ENCODE results near the gene LMX1A.

The LMX1A gene

DNA sequence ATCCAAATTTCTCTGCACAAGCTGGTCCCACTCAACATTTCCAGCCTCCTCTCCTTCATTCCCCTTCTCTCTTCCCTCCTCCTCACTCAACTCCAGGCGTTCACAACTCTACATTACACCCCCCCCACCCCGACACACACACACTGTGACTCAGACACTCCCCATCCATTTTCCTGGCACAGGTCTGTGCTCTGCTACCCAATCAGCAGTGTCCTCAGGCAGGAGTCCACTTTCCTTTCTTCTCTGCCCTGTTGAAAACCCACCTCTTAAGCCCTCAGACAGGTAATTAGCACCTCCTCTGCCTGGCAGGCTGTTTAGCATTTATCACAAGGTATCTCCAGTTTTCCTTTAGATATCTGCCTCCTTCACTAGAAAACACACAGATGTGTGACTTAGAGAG, 8.8 kb upstream of the LMX1A start:
- no peak for DNase-seq

DNA sequence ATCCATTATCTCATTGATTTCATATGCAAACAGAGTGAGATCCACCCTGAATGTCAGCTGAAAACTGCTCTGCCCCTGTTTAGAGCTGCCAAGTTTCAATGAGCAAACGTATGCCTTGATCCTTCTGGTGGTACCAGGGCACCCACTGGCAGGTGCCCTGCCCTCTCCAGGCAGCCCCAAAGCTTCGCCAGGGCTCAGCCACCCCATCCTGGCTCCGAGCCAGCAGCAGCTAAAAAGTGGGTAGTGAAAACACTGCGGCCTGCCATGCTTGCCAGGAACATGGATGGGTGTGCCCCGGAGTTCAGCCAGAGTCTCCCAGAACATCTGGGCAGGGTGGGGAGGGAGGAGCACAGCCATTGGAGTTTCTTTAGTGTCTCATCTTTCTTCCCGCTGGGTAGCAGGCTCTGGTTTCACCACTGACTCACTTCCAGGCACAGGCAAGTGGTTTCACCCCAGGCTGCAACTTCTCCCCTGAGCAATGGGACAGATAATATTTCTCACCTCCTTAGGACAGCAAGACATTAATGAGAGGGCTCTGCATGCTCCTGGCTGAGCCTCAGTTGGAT, 8.1 kb upstream of the LMX1A start:
- DNase-seq = no peak

DNA sequence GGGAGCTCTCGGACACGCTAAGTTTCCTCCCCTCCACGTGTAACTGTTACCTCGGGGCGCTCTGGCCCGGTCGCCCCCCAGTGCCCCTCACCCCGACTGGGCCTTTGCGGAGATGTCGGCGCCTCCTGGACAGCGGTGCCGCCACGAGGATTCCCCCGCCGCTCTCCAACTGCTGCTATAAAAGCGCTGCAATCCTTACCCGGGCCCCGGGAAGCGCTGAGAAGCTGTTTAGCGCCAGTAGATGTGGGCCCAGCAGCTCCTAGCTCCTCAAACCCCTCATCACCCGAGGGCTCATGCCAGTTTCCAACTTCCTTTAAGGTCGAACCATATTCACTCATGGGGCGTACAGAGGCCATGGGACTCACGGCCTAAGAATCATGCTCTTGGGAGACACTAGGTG, 361 bp upstream of the LMX1A start:
- no peak for DNase-seq

DNA sequence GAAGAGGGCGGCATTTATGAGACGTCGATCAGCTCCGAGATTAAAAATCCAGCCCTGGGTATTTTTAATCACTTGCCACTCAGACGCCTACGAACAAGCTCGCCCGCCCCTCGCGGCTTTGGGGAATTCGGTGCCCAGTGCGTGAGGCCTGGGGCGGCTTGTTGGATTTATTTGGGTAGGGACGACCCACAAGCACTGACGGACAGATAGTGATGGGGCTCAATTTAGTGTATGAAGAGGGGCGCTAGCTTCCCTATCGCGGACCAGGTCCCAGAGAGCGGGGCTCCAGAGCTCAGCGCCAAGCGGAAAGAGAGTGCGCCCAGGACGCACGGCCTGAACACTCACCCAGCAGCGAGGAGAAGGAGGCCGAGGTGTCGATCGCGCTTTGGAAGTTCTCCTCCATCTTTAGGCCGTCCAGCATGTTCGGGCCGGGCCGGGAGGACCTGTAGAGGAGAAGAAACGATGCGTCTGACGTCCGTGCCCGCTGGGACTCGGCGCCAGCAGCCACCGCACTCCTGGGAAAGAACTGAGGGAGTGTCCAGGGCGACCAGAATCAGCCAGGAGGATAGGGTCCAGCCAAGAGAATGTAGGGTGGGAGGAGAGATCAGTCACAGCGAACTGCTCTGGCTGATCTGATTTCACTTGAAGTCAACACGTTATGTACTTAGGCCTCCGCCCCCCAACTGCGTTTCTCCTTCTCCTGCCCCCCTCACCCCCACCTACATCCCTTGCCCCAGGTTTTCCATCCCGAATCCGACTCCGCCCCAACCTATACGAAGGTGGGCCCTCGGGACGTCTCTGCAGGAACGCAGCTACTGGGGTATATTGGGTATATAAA, 1.2 kb downstream of the LMX1A start:
- DNase-seq = no peak

DNA sequence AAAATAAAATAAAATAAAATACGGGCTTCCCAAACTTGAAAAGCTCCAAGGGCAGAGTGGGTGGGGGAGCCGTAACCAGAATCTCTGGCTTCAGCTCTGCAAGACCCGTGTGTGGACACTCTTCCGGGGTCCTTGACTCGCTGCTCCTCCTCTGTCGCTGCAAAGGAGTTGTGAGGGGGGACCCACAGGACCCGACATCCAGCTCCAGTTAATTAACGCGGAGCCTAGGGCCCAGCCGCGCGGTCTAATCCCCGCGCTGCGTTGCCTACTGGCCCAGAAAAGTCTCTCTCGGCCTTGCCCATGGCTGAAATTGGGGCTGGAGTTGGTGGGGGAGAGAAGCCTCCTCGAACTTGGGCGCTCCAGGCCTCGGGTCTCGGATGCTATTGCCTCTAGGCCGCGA, 1.8 kb downstream of the LMX1A start:
- DNase-seq = no peak

DNA sequence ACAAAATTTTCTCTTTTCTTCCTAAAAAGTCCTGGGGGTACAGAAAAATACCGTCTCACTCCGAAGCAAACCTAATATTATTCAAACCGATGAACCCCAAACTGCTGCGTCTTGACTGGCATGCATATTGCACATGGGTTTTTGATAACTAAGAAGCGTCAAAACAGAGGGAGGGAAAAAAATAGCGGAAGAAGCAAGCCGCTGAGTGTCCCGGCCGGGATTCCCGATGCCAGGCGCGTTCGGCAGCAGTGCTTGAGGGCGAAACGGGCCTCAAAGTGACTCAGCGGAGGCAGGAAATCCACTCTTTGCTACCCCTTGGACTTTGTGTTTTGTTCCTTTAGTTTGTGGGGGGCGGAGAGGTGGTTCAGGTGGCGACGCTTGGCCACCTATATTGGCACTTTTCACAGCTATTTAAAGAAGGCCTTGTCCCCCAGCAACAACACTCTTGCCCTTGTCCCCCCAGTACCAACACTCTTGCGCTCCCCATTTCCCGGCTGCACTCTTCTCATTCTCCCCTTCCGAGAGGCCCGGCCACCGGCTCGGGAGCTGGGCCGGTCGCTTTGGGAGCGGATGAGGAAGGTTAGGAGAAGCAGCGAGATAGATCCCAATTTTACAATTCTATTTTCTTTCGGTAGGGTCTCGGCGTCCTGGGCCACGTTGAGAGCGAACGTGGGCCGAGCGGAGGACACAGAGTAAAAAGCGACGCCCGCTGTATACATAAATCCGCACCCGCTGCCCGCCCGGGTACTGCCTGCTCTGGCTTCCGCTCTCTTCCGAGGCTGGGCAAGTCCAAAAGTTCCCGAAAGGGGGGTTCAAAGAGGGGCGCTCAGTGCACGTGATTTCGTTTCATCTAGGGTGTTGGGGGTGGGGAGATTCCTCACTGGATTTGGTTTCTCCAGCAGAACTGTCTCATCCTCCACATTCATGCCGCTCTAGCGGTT, 2.5 kb downstream of the LMX1A start:
- no peak for DNase-seq

DNA sequence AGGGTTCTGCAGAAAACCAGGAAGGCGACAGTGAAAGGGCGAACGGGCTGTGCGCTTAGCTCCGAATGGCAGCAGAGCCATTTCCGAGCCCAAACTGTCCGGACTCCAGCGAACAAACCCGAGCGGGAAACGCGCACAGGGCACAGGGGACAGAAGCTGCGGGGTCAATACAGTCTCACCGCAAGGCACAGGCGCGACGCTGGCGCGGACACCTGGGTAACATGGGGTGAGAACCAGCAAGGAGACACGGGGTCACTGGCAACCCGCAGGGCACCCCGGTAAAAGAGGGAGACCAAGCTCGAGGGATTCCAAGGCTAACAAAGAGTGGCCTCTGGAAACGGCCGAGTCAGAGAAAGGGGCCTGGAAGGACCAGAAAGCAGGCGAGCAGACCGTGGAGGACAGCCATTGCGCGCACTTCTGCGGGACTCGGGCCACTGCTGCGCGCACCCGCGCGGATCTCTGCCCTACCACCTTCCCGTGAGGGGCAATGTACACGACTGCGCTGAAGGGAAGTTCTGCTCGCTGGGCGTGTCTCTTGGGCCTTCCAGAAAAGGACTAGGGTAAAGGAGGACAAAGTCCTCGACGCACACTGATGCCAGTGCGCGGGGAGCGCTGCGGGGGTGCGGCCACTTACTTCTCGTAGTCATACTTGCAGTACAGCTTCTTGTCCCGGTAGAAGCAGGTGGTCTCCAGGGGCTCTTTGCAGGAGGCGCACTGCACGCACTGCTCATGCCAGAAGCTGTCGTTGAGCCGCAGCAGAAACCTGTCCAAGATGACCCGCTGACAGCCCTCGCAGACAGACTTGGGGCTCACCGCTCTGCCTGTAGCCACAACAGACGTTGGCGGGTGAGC, 3.8 kb downstream of the LMX1A start:
- no peak for DNase-seq

DNA sequence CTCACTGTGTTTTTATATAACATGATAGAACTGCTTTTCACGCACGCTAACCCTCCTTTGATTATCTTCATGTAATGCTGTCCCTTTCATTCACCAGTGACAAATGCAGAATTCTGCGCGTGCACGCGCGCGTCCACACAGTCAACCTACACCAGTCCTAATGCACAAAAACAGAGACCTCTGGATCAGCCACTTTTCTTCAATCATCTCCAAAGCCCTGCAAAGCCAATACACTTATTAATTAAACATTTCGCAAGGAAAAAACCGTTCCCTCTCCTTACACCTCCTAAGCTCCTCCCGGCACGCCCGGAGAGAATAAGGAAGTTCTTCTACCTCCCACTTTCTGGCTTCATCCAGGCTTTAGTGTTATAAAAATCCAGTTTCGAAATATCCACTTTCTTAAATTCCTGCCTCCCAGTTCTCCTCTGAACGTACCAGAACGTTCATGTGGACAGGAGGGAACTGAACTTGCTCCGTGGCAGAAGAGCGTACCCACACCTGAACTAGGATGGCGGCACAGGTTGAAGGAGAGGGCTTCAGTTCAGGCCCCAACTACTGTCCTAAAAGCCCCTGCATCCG, 4.6 kb downstream of the LMX1A start:
- DNase-seq = no peak

DNA sequence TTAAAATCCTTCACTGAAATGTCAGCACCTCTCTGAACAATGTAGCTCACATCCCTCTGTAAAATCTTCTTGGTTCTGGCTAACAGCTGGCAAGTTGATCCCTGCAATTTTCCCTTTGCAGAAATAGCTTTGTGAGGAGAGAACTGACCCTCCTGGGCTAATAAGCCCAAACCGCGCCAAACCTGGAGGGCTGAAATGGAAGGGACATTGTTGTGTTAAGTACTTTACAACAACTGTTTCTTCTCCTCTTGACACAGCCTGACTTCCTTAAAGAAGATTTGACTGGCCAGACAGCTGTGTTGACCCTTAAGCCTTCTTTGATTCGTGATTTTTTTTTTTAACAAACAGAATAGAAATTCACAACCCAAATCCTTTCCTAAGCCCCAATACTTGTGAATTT, 5.7 kb downstream of the LMX1A start:
- DNase-seq = no peak

DNA sequence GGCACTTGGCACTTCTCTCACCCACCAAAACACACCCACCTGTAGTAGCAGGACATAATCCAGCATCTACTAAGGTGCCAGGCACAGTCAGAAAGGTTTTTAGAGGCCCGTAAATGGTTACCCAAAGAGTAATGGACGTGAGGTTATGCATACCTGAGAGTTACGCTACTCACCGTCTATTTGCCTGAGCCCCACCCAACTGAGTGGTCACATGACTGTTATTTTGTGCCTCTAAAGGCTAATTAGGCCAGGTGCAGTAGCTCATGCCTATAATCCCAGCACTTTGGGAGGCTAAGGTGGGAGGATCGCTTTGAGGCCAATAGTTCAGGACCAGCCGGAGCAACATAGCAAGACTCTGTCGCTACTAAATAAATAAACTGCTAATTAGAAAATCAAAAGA, 11.0 kb downstream of the LMX1A start:
- no peak for DNase-seq

DNA sequence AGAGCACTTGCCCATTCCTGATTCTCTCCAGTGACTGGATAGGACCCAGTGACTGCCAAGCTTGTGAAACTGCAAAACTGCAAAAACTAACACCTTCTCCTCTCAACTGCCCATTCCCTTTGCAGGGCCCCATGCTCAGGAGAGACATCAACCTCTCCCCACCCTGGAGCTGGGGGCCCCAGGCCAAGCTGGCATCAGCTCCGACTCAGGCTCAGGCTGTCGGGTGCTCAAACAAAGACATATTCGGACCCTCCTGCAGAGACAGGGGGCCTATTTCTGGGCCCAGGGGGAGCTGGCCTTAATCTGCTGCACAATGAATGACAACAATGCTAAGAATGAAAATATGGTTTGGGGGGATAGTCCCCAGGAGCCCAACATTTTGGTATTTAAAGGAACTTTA, 11.8 kb downstream of the LMX1A start:
- no peak for DNase-seq

DNA sequence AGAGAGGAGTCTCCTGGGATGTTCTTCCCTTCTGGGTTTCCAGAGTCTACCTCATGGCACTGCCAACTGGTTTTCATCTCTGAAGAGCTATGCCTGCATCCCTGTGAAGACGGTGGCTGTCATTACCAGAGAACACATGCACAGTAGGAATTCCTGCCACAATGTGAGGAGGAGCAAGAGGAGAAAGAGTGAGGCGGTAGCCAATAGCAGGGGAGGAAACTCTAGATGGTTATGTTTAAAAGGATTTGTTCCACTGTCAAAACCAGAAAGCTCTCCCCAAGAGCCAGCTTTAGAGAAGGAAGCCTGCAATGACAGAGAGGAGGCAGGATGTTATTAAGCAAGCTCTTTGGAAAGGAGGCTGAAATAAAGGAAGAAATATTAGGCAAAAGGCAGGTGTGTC, 12.3 kb downstream of the LMX1A start:
- DNase-seq = no peak

DNA sequence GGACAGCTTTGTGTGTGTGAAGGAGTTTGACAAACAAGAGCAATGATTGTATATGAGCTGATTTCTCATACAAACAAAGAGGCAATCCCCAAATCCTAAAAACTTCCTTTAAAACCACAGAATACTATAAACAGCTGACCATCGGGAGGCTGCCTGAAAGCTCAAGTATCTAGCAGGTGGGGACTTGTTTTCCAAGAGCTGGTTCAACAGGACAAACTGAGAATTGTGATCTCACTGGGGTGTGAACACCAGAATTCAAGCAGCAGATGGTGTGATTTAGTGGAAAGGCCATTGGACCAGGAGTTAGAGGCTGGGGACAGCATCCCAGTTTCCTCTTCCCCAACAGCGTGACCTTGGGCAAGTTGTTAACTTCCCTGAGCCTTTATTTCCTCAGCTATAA, 13.9 kb downstream of the LMX1A start:
- no peak for DNase-seq

DNA sequence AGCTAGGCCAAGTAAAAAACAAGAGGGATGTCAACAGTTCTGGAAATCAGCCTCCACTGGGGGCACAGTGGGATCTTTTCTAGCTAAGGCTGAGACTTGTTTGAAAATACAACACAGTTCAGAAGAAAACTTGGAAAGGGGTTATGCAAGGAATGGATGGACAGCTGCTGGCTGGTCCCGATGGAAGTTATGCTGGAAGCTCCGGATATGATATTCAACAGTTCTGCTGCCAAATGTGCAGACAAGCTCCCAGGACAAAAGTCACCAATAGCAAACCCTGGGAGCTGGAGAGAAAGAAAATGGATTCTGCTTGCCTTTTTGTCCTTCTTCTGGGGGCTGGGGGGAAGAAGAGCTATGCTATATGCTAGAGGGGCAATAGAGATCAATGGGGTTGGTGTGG, 14.3 kb downstream of the LMX1A start:
- DNase-seq = no peak

DNA sequence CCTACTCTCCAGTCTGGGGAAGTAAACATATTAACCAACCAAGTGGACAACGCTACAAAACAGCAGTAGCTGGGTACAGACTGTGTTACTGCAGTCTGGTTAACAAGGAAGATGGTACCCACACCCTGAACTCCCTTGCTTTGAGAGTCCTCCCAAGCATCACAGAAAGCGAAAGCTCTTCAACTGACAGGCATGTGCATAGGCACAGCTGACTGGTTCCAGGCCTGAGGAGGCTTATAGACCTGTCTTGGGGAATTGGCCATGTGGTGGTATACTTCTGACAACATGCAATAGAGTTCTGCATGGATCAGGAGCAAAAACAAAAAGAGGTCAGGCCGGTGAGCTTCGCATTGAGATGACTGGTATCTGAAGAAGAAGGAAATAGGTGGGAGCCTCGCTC, 17.4 kb downstream of the LMX1A start:
- DNase-seq = no peak

DNA sequence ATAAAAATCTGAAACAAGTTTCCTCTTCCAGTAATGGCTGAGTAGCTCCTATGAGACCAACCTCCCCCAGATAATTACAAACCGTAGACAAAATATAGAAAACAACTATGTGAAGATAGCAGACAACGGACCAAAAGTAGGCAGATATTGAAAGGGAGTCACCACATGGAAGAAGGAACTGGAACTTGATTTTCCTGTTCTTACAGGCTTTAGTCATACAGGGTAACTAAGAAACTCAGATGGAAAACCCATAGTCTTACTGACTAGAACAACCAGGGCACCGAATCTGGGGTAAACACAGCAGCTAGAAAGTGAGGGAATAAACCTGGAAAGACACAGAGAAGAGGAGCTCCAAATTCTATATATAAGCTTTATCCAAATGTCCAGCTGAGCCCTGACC, 26.0 kb downstream of the LMX1A start:
- no peak for DNase-seq

DNA sequence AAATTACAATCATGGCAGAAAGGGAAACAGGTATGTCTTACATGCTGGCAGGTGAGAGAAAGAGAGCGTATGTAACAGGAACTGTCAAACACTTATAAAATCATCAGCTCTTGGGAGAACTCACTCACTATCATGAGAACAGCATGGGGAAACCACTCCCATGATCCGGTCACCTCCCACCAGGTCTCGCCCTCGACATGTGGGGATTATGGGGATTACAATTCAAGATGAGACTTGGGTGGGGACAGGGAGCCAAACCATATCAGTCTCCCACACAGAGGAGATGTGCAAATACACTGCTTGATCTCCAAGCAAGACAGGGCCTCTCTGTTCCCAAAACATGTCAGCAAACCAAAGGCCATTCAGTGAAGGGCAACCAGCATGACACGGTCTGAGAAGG, 27.4 kb downstream of the LMX1A start:
- DNase-seq = no peak

DNA sequence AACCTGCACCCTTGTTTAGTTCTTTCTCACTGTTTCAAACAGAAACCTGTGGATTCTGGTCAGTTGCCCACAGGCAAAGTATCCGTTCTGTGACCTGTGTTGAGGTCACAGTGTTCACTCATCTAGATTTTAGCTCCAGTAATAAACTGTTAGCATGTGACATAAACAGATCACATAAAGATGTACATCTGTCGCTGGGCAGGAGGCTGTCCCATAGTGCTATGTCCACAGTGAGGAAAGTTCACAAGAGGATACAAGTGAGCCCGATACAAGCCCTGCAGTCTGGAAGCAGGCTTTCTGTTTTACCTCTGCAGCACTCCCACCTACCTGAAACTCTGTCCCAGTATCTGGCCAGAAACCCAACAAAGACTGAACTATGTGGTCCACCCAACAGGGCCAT, 28.4 kb downstream of the LMX1A start:
- DNase-seq = no peak

DNA sequence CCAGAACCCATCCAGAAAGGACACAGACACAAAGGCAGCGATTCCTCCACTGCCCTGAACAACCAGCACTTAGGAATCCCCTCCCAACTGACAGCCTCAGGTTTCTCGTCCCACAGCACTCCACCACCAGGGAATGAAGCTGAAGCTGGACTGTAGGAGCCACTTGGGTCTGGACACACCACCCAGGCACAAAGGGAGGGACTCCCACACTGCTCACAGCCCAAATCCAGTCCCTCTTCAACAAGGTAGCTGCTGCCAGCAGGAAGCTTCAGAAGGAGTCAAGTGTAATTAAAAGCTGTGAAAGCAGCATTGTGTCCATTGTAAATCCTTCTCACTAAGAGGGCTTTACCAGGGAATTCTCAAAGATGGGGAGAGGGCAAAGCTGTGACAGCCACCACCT, 29.0 kb downstream of the LMX1A start:
- DNase-seq = no peak

DNA sequence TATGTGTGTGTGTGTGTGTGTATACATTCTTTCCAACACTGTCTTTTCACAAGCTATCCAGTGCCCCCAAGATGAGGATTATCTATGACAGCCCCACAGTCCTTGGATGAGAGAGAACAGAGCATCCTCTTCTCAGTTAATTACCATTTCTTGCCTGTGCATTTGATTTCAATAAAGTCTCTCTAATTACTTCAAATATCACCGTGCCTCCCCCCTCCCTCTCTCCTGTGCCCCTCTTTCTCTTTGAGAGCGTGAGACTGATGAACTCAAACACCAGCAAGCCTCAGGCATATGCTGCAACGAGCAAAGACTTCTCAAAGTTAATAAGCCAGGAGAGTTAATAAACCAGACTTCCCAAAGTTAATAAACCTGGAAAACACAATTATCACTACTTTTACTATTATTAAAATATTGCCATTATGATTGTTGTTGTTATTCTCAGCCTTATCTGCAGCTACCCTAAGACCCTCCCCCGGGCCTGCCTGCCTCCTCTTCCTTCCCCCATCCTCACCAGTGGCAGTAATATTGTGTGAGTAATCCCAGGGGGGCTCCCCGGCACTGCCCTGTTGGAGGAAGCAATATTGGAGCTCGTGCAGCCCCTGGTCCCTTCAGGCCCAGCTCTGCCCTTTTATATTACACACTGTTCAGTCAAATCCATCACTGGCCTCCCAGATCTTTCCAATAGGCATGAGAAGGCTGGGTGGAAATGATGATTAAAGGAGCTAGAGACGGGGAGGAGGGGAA, 30.9 kb downstream of the LMX1A start:
- no peak for DNase-seq

DNA sequence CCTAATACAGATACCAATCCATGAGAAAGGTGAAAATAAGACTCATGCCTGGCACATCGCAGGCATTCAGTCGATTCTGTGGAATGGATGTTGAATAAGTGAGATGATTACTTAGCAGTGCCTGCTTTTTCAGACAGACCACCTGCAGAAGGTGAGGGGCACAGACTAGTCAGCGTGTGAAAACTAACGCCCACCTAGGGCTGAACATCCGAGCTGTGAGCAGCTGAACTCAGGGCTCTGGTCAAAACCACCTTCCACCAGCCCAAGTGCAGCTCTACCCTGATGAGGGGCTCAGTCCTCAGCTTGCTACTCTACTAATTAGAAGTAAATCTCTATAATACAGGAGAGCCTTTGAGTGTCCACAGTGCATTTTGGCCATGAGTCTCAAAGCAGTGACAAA, 32.5 kb downstream of the LMX1A start:
- DNase-seq = no peak

DNA sequence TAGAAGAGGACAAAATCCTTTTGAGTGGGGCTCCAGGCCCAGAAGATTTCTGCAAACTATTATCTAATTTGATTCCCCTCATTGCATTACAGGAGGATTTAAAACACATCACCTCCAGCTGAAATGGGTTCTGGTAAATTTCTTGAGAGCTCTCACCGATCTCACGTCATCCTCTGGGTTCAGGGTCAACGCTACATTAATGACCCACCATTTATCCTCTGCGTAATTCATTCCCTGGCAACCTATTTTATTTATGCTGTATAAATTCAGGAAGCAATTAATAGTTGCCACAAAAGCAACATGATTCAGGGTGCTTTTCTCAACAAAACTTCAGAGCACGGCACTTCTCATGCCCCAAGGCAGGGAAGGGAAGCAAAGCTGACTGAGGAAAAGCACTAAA, 38.9 kb downstream of the LMX1A start:
- DNase-seq = no peak

Measured in stimulated activated CD4-positive, alpha-beta T cell treated with anti-CD3 and anti-CD28 coated beads, Interleukin-2, amount 100 ng/mL, for 48 hours (primary cell).